C4-2B (cell line): ENCODE measurements around the gene ELL2.

Experiments
- ZFX ChIP-seq: fragments of 450-650 bp; IDR thresholded peaks from 2 replicates; pipeline ENCODE4 v1.6.1; 2017
- TF ChIP-seq, protein P1 (sequence below): fragments of 450-650 bp; conservative IDR thresholded peaks from 2 replicates; pipeline ENCODE4 v1.5.1; 2017; ENCODE audit warnings: mild to moderate bottlenecking

- TF ChIP-seq, protein P1, sequence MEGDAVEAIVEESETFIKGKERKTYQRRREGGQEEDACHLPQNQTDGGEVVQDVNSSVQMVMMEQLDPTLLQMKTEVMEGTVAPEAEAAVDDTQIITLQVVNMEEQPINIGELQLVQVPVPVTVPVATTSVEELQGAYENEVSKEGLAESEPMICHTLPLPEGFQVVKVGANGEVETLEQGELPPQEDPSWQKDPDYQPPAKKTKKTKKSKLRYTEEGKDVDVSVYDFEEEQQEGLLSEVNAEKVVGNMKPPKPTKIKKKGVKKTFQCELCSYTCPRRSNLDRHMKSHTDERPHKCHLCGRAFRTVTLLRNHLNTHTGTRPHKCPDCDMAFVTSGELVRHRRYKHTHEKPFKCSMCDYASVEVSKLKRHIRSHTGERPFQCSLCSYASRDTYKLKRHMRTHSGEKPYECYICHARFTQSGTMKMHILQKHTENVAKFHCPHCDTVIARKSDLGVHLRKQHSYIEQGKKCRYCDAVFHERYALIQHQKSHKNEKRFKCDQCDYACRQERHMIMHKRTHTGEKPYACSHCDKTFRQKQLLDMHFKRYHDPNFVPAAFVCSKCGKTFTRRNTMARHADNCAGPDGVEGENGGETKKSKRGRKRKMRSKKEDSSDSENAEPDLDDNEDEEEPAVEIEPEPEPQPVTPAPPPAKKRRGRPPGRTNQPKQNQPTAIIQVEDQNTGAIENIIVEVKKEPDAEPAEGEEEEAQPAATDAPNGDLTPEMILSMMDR: no peak
- no peak for TF ChIP-seq ZFX
Observed at GRCh38 chr5:95928724-95929253, 32.9 kb downstream of the ELL2 start.
